SKM-1 treated with dmso at 0.1 percent for 144 hours (cell line): ENCODE results near the gene RNF208.

Experiments used
- DNase-seq: peaks from one replicate; lab custom pipeline; 2025; ENCODE audit not compliant: unreplicated experiment; lab: John Stamatoyannopoulos, UW

The RNF208 gene

DNA sequence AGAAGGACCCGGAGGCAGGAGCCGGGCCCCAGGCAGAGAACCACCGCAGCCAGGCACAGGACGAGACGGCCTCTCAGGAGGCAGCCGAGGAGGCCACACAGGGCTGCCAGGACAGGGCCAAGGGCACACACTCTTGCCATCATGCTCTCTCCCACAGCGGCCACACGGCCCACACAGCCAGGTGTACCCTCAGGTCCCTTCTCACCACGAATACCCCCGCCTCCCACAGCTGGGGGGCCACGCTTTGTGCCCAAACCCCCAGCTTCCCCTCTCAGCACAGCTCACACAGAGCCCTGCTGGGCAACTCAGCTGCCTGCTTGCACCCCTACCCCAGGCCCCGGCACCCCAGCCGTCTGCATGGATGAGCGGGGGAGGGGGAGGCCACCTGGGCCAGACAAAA lies 28.3 kb downstream of the RNF208 start:
- no peak for DNase-seq

DNA sequence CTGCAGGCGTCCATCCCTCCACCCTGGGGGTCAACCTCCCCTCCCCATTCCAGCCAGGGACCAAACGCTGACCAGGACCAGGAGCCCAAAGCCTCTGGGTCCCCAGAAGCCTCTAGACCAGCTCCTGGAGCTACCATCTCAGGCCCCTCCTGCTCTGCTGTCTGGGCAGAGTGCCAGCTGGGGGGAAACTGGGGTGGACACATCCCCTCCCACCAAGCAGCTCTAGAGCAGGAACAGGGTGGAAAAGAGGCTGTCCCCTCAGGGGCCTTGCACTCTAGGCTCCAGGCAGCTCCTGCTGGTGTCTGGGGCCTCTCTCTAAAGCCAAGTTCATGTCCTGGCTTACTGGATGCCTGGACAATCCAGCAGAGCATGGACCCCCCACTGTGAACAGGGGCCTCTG lies 29.2 kb downstream of the RNF208 start:
- DNase-seq = no peak

DNA sequence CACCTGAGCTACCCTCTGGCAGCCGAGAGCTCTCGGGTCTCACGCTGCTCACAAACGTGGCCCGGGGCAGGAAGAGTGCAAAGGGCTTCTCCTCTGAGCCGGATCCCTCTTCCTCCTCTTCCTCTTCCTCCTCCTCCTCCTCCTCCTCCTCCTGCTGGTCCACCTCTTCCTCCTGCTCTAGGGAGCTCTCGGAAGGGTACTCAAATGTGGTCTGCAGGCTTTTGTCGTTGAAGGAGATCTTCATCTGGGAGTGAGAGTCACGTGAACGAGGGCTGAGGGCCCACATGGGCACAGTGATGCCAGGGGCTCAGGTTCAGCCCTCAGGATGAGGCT lies 29.6 kb downstream of the RNF208 start:
- DNase-seq = no peak

DNA sequence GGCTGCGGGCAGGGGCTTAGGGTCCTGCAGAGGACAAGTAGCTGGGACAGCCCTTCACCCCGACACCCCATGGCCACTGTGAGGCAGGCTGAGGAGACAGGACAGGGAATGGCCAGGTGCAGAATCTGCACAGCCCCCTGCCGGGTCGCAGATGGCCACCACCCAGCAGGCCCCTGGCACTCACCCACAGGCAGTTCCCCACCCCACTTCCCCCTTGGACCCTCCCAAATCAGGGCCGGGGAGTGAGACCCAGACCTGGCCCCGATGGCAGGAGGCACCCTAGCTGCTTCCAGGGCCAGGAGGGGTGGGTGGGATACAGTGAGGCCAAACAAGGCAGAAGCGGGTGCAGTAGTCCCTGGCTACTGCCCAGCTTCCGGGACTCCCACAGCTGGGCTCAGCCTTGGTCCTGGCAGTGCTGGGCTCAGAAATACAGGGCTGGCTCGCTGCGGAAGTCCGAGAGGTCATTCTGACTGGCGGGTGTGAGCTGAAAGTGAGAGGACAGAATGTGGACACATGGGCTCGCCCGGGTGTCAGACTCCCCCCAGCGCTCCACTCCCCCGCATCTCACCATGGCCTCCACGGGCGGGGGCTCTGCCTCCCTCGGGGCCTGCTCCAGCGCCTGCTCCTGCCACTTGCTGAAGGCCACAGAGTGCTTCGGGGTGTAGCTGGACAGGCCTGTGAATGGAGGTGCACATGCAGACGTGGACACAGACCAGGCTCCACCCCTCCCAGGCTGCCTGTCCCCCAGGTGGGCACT lies 30.2 kb downstream of the RNF208 start:
- no peak for DNase-seq

DNA sequence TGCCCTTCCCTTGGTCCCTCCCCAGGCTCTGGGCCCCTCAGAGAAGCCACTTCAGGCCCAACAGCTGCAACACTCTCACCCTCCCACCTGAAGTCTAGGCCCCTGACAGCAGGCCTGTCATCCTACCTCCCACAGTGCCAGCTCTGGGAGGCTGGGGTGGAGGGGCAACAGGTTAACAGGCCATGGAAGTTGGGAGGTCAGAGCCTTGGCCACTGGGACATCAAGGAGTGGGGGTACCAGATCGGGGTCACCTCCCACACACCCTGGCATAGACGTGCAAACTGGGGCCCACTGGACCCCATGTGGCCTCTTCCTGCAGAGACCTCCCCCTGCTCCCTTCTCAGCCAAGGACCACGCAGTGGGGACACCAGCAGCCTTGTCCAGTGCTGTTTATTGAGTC lies 30.8 kb downstream of the RNF208 start:
- DNase-seq = no peak

DNA sequence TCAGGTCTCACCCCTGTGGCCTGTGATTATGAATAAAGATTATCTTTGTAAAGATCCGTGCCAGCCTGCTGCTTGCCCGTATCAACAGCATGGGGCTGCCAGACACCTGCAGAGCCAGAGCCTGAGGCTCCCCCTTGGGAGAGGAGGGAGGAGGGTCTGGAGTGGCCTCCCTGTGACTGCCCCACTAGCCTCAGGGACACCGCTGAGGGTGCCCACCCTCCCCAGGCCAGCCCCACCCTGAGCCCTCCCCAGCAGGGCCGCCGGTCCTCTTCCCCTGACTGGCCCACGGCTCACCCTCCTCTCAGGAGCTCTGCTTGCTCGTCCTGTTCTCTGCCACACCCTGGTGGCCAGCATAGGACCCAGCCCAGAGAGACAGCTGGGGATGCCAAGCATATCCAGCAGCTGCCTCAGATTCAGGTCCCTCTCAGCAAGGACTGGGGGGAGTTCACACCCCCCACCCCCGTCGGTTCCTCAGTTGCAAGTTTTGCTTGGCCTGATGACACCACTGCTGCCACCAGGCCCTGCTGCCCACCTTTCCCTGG lies 31.7 kb downstream of the RNF208 start:
- no peak for DNase-seq

DNA sequence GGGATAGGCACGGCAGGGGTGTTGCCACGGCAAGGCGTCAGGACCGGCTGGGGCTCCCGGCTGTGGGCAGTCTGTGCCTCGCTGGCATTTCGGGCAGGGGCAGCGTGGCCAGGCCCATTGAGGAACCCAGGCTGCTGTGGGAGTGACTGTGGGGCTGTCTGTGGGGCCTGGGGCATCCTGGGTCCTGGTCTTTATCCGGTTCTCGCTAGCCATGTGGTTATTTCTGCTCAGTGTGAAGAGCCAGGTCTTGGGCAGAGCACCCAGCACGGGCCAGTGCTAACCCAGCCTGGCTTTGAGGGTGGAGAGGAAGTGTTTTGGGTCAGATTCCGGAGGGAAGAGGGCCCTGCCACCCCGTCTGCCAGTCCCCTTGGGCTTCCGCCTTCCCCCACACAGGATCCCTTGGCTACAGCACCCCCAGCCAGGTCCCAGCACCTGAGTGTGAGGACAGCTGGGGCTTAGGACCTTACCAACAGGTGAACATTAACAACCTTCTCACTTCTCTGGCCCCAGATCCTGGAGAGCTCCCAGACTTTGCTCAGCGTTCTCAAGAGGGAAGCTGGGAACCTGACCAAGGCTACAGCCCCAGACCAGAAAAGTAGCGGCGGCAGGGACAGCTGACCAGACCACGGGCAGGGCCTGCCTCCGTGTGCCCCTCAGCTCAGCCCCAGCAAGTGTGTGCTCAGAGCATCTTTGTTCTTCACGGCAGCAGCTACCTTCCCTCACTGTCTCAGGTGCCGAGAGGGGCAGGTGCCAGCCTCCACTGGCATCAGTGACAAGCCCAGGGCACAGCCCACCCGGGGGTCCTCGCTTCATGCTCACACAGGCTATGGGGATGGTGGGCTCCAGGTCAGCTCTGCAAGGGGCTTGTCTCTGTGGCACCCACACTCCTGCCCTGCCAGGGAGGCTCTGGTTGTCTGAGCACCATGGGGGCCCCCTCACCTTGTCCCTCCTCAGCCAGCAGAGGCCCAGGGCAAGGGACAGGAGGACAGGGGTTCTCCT lies 32.4 kb downstream of the RNF208 start:
- DNase-seq = no peak

DNA sequence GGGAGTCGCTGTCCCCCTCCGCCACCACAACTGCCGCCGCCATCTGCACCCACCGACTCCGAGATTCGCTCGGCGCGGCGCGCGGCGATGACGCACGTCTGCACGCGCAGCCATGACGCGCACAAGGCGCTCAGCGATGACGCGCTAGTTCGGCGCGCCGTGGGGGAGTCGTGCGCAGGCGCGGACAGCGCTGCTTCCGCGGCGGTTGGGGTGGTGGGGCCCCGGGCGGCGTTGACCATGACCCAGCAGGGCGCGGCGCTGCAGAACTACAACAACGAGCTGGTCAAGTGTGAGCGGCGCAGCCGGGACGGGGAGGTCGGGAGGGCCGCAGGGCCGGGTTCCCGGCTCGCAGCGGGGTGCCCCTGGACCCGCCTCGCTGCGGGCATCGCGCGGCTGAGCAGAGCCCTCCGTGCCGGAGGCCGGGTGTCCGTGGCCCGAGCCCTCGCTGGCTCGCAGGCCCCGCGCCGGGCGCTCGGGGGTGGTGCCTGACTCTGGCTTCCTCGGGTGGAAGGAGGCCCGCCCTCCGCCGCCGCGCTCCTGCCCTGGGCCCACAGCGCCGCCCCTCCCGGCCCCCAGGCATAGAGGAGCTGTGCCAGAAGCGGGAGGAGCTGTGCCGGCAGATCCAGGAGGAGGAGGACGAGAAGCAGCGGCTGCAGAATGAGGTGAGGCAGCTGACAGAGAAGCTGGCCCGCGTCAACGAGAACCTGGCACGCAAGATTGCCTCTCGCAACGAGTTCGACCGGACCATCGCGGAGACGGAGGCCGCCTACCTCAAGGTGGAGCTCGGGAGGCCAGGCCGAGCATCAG lies 33.3 kb downstream of the RNF208 start, which contains the start of the genes ANAPC2 and SSNA1:
Gene ANAPC2 (minus strand): TSS at position 71 of the 807 bp plus-strand sequence. CDS start 28 bp downstream, at position 43.
Gene SSNA1 (plus strand): TSS at position 187 of the 807 bp plus-strand sequence. CDS start 51 bp downstream, at position 238.
- DNase-seq = peak; percentile 82

DNA sequence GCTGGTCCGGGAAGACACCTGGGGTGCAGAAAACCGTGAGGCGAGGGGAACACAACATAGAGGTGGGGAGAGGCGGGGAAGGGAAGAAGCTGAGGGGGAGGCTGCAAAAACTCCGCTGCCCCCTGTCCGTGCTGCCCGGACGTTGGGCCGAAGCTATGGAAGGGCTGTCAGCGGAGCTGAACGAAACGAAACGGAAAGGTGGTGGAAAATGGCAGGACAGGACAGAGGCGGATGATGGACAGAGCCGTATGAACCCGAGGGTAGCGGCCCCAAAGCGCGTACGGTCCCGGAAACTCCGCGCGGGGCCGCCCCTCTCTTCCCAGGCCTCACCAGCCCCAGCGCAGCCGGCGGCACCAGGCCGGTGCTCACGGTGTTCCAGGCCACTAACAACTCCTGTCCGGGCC lies 34.0 kb downstream of the RNF208 start:
- no peak for DNase-seq

DNA sequence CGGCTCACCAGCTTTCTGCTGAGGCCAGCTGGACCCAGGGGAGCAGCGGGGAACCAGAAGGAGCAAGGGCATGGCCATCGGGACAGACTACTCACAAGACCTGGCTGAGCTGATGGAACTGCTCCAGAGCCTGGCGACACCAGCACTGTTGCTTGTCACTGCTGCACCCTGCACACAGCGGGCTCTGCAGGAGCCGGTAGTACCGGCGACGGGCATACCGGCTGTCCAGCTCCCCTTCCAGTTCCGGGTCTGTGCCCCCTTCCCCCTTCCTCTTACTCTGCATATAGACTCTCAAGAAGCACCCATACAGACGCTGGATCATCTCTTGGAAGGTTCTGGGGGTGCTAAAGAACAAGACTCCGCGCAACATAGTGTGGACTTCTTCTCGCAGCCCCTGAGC lies 34.7 kb downstream of the RNF208 start:
- DNase-seq = no peak

DNA sequence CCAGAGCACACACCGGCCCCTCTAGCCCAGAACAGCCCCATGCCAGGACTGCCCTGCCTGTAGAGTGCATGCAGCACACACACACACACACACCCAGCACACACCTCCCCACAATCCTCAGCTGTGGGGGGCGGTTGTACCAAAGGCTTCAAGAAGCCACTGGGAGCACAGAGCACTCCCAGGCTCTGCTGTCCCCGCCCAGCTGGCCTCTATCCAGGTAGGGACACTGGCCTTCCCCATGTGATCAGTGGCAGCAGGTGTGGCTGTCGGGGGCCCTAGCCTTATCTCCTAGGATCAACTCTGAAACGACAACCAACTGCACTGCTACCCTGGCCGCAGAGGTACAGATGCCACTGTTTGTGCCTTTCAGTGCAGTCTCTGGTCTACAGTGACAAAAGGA lies 35.7 kb downstream of the RNF208 start:
- no peak for DNase-seq

DNA sequence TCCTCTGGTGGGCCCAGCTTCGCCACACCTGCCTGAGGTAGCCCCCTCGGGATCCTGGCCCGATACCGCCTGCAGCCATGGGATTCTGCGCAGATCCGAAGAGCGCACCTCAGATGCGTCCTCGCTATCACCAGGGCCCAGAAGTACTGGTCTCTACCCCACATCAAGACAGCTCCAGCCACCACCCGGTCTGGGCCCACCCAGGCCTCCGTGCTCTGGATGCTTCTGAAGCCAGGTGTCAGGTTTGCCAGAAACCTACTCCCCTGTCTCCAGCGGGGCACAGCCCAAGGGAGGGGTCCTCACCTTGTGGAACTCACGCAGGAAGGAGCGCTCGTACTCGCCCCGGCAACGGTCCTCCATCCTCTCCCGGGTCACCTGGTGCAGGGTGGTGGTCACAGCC lies 36.1 kb downstream of the RNF208 start:
- no peak for DNase-seq

DNA sequence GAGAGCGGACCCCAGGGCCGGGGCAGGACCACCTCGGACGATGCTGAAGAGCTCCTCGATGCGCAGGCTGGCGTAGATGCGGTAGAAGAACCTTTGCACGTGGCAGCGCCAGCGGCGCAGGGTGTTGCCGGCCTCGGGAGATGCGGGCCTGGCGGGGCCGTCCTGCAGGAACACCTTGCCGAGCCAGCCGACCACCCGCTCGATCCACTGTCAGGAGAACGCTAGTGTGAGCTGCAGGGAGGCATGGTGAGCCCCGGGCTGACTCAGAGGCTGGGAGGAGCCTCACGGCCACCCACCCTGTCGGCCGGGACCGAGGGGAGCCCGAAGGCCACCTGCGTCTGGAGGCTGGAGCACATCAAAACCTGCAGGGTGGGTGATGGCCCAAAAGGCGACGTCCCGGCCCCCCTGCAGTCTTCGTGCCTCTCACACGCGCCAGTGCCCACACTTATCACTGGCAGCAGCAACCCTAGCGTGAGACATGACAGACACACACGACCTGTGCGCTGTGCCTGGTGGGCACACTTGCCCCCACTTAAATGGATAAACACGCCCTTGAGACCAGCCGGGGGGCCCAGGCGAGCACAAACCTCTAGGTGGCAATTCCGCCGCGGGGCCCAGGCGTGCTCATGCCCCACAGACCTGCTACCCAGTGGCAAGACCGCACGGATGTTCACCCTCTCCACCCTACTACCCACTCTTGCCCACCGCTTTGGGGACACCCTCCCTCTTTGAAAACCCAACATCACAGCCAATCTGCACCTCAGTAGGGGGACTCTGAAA lies 37.0 kb downstream of the RNF208 start:
- DNase-seq = no peak

DNA sequence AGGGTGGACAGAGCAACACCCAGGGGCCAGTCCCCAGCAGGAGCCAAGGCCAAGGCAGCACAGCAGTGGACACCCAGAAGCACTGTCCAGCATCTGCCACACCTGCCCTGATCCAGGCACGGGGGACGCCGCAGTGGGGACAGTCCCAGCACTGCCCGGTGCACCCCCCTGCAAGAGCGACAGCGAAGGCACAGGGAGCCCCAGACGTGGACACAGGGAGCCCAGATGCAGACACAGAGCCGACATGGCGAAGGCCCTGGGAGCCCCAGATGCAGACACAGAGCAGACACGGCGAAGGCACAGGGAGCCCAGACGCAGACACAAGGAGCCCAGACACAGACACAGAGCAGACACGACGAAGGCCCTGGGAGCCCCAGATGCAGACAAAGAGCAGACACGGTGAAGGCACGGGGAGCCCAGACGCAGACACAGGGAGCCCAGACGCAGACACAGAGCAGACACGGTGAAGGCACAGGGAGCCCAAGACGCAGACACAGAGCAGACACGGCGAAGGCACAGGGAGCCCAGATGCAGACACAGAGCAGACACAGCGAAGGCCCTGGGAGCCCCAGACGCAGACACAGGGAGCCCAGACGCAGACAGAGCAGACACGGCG lies 38.0 kb downstream of the RNF208 start:
- no peak for DNase-seq

DNA sequence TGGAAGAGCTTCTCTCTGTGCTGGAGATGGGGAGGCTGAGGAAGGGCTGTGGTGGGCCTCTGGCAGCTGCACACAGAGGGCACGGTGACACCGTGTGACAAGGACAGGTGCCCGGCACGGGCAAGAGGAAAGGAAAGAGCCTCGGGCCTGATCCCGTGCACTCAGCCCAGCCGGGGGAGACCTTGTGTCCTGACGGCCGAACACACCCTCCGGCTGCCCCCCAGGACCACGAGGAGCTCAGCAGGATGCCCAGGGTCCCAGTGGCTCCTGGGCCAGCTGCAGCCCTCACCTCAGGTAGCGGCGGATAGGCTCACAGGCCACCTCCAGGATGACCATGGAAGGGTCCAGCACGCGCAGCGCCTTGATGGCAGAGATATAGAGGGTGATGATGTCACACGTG lies 39.2 kb downstream of the RNF208 start:
- no peak for DNase-seq

DNA sequence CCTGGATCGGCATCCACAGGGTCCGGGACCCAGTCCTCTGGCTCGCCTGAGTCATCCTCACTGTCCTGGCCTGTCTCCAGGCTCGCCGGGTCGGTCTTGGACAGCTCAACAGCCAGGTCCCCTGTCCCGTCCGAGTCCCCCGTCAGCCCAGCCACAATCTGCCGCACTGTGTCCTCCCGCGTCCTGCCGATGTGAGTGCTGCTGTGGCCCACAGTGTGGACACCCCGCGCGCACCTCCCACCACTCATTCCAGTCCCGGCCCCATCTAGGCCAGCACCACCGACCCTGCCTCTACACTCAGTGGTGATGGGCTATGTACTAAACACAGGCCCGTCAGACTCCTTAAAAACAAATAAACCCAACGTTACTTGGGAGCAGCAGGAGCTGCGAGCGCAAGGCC lies 40.4 kb downstream of the RNF208 start:
- no peak for DNase-seq

DNA sequence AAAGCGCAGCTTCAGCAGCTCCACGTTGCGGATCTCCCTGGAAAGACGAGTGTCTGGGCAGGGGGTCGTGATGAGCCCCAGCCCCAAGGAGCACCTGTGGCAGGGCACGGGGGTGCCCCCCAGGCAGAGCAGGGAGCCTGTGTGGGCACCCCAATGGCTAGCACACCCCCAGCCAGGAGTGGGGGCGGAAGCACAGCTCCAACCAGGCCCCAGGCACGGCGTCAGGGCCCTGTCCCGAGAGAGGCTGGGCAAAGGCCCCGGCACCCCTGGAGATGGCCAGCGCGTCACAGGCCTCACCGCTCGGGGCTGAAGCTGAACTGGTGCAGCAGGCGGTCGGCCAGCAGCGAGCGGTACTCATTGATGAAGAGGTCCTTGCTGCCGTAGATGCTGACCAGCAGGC lies 41.5 kb downstream of the RNF208 start:
- DNase-seq = no peak

DNA sequence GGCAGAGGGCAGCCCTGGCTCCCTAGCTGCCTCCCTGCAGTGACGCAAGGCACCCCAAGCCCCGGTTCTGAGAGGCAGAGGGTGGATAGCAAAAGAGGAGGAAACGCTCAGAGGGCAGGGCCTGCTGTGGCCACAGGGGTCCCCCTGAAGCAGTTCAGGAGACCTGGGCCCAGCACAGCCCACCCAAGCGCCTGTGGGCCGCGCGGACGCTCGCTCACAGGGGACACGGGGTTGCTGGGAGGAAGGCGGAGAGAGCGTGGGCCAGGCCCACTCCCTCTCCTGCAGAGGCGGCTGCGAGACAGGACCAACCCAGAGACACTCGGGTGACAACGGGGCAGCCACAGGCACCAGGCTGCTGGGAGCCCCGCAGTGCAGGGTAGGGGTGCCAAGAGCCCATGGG lies 42.3 kb downstream of the RNF208 start:
- DNase-seq = no peak

DNA sequence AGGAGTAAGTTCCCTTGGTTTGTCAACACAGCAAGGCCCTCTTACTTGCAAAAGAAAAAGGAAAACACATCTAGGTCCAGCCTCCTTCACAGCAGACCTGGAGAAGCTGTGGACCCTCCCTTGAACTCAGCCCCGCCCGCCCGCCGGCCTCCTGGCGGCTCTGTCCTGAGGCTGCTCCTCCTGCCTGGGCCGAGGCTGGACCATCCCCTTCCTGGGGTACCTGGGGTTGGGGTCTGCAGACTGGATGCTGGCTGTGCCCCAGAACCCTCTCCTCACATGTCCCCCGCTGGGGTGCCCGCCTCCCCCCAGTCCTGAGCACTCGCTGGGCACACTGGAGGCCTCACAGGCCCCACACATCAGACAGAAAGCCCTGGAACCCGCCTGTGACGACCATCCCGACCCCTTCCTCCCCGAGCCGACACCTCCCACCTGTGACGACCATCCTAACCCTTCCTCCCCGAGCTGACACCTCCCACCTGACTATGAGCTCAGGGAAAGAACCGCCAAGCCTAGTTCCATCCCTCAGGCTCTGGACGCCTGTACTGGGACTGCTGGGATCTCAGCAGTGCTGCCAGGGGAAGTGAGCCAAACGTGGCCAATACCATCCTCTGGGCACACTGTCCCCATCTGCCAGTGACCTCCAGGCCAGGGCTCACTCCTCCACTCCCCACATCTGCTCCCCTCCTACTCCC lies 43.0 kb downstream of the RNF208 start:
- no peak for DNase-seq
